Stimulated activated CD8-positive, alpha-beta memory T cell treated with anti-CD3 and anti-CD28 coated beads, Interleukin-12 subunit alpha, Interleukin-12 subunit beta, amount 100 ng/mL, for 1 hour (primary cell): Measurements from ENCODE around the gene CBX7.
"Not testable (repeated sequence)": the region's sequence is repeated elsewhere in the genome, so short reads cannot be mapped to it uniquely, and the experiment has no call there.

Experiments
- DNase-seq: peaks from one replicate; pipeline ENCODE4 v3.0.0-alpha.2; 2020; ENCODE audit warnings: low read depth

Gene CBX7

DNA sequence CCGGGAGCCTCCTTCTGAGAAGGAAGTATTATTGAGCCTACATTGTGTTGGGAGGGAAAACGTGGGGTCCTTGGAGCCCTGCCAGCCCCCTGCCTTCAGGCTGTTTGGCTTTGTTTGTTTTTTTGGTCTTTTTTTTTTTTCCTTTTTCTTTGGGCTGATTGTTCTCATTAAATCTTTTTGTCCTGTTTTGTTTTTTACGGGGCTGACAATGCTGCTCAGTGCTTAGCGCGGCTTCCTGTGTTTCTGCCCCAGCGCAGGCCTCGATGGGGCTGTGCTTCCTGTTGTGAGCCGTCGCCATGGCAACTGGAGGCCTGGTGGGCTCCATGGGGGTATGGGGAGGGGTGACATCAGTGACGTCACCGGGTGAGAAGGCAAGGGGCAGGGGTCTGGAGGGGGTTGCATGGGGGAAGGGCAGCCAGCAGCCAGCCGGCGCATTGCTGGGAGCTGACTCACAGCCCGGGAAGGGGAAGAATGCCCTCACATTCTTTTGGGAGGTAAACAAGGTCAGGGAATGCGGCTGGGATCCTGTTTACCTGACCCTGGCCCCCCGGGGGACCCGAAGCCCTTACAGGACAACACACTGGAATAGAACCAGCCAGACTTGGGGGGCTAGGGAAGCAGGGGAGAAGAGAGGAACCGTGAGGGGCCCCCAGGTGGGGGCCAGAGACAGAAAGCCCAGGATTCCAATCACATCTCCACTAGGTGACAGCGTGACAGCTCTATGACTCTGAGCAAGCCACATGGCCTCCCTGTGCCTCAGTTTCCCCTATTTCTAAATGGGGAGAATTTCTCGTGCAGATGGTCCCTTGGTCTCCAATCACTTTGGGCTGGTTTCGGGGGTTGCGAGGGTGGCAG lies 22.2 kb upstream of the CBX7 start:
- DNase-seq: peak; percentile 56

GRCh38 chr22:39173787-39174497 lies 21.5 kb upstream of the CBX7 start:
- DNase-seq: peak; percentile 27

DNA sequence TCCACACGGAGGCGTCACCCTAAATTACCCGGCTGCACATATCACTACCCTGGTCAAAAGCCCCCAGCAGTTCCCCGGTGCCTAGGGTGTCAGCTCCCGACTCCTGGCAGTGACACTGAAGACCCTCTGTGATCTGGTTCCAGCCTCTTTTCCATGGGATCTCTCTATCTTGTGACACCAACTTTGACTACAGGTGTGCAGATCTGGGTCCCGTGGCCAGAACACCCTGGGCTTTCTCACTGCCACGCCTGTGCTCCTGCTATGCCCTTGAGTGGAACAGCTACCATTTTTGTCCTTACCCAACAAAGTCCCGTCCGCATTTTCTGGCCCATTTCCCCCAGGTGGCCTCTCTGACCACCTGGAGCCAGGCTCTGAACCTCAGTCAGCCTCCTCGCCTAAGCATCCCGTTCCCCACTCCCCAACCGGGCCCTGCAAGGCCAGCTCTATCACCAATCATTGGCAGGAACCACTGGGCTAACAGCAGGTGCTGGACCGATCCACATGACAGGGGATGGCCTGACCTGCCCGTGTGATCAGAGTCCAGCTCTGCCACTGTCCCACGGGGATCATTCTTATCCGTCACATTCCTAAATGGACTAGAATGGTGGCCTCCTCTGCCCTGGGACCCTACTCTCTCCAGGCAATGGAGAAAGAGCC lies 20.7 kb upstream of the CBX7 start:
- DNase-seq: no peak

DNA sequence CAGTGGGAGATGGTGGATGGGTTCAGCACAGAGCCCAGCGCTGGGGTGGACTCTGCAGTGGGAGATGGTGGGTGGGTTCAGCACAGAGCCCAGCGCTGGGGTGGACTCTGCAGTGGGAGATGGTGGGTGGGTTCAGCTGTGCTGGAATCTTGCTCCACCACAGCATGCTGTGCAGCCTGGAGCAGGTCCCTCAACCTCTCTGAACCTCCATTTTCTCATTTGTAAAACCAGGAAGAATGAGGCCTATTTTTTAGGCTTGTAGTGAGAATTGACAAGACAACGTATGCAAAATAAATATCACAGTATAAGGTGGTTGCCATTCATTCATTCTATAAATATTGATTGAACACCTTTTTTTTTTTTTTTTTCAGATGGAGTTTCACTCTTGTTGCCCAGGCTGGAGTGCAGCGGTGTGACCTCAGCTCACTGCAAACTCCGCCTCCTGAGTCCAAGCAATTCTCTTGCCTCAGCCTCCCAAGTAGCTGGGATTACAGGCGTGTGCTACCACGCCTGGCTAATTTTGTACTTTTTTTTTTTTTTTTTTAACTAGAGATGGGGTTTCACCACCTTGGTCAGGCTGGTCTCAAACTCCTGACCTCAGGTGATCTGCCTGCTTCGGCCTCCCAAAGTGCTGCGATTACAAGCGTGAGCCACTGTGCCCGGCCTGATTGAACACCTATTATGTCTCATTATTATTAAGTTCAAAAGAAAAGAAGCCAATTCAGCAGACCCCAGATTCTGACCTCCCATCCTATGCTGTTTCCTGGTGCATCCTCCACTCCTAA lies 20.0 kb upstream of the CBX7 start:
- not testable (repeated sequence) for DNase-seq

- no peak for DNase-seq
These were observed 19.3 kb upstream of the CBX7 start for GRCh38 chr22:39171623-39172264.

DNA sequence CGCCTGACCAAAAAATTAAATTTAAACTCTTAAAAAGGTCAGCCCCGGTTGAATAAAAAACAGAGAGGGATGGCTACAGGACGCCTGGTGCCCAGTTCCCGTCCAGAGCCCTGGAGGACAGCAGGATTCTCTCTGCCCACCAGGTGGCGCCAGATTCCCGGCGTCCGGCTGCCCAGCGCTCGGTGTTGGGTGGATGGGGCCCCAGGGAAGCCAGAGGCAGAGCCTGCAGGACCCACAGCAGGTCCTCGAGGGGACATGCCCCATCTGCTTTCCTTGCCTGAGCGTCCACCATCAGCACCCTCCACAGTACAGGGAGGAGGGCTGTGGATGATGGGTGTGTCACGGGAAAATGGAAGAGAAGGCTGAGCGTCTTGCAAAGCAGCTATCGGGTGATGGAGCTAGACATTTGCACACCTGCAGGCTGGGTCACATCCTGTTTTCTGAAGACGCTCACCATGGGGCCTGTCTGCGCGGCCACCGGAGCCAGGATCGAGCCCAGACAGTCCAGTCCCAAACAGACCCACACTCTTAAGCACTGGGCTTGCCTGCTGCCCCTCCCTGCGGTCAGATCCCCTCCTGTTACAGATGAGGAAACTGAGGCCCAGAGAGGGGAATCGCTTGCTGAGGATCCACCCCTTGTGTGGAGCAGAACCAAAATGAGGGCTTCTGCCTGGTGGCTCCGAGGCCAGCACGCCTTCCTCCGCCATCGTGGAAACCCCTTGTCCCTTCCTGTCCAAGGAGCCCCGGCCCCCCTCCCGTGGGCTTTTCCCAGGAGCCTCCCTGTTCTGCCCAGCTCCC lies 18.5 kb upstream of the CBX7 start:
- peak; percentile 79 for DNase-seq

- no peak for DNase-seq
These were observed 17.5 kb upstream of the CBX7 start for GRCh38 chr22:39169797-39170466.

GRCh38 chr22:39166547-39166946 lies 14.1 kb upstream of the CBX7 start:
- no peak for DNase-seq

GRCh38 chr22:39156093-39156492 lies 3.6 kb upstream of the CBX7 start:
- DNase-seq: not testable (repeated sequence)

- no peak for DNase-seq
These were observed 2.9 kb upstream of the CBX7 start for GRCh38 chr22:39155421-39155820.

DNA sequence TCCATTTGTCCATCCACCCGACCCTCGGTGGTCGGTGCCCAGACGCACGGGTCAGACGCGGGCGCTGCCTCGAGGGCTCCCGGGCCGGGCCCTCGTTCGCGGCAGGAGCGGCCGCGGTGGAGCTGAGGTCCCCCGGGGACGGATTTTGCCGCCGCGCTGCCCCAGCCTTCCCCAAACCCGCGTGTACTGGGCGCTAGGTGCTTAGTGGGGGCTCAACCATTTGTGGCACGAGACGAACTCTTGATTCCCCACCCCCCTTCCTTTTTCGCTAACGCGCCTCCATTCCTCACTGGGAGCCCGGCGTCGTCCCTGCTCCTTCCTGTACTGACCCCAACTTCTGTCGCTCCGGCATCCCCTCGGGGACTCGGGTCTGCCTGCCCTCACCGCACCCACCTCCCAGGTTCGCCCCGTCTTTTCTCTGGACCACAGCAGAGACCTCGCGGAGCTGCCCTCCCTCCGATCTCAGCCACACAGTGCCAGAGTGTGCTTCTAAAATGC lies 789 bp upstream of the CBX7 start:
- DNase-seq: no peak

GRCh38 chr22:39152024-39152510 lies 413 bp downstream of the CBX7 start:
- DNase-seq: no peak

DNA sequence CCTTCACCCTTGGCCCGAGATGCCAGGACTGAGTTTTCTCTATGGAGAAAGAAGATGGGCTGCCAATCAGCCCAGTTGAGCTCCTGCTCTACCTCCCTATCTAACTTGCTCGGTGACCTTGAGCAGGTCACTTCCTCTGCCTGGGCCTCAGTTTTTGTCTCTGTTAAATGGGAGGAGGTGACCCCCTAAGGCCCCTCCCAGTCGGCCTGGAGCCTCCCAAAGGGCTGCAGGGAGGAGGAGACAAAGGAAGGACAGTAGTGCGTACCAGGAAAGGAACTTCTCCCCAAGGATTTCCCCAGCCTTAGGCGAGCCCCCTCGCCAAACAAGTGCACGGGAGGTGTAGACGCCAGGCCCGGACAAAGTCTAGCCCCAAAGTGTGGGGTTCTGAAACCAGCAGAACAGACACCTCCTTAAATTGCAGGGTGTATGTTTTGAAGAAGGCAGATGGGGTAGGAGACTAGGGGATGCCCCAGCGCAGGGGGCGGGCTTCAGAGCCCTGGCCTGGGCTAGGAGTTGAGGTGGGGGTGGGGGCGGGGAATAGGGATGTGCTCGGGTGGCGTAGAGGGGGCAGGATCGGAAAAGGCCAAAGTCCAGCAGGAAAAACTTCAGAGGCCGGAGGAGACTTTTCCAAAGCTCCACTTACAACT lies 1.0 kb downstream of the CBX7 start:
- DNase-seq: no peak

DNA sequence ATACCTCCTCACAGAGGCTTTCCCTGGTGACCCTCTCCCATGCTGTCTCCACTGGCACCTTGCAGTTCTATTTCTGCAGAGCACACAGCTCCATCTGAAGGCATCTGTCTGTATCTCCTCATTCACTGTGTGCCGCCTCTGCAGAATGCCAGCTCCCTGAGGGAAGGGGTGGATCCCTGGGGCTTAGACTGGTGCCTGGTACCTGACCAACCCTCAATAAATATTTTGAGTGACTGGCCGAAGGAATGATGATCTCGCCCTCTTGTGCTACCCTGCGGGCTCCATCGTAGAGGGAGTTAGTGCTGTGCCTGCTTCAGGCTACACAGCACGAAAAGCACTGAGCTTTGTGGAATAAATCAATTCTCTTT lies 1.6 kb downstream of the CBX7 start:
- no peak for DNase-seq

DNA sequence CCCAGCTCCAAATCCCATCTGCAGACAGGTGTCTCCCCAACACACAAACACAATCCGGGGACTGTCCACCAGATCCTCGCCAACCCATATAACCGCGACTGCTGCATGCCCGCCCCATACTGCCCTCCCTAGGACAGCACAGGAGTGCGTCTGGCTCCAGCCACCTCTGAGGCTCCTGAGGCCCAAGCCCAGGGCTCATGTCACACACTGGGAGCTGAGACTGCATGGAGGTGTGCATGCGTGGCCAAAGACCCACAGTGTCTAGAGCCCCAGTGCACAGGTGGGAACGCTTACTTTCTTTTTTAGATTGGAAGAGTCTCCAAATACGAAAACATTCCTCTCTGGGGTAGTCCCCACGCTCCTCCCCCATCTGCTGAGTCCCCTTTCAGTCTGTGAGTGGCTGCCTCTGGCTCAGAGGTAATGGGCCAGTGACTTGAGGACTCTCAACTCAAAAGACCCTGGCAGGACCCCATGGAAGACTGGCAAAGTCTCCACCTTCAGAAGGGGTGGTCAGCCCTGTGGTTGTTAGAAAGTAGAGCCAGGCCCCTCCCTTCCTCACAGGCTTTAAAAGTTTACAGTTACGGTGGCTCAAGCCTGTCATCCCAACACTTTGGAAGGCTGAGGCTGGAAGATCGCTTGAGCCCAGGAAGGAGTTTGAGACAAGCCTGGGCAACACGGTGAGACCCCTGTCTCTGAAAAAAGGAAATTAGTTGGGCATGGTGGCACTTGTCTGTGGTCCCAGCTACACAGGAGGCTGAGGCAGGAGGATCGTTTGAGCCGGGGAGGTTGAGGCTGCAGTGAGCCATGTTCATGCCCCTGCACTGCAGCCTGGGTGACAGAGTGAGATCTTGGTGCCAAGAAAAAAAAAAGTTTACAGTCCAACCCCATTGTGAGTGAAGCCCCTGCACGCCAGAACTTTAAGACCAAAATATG lies 2.3 kb downstream of the CBX7 start:
- DNase-seq: no peak

DNA sequence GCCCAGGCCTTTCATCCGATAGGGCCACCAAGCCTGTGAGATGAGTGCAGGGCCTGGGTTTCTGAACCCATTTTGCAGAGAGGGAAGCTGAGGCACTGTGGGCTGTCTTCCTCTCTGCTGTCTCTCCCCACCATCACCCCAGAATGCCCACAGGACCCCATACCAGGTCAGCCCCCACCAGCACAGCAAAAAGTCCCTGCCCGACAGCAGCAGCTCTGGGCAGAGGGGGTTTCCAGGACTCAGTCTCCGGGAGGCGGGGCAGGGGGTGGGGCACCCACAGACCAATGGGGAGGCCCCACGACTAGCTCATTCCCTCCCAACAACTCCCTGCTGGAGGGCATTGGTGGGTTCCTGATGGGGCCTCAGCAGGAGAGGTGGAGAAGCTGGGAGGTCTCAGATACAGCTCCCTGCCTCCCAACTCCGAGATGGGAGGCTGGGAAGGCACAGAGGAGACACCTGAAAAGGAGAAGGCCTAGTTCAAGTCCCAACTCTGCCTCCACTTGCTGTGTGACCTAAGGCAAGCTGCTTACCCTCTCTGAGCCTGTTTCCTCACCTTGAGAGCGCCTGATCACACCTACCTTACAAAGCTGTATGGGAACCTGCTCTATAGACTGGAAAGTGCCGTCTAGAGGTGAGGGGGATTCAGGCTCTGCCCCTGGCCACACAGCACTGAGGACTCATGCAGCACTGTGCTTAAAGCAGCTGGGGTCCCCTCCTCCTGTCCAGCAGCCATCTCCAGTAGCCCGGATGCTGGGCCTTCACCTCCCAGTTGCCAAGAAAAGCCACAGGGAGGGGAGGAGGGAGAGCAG lies 3.5 kb downstream of the CBX7 start:
- peak; percentile 41 for DNase-seq

- no peak for DNase-seq
These were observed 4.3 kb downstream of the CBX7 start for GRCh38 chr22:39148026-39148726.
